HCT116 (cell line): ENCODE measurements around the gene CUX1. TPM values are rescaled to one million over a fixed set of nuclear protein-coding genes. Genes with fewer than 3 reads are reported as not detected.

Experiments
- ATAC-seq: fragments of 200-7000 bp; cut with Tn5 transposase; 2 replicates; pipeline ENCODE4 v1.9.1; 2020; ENCODE audit warnings: mild to moderate bottlenecking, moderate library complexity
- BruUV-seq: library from RNA; stranded (reverse); fragments of 400-500 nt; replicated peaks from 2 replicates; lab custom pipeline; 2021; lab: Mats Ljungman, UMichigan
- CTCF ChIA-PET: fragments of 300-600 bp; sonication (Branson Sonifier 250); formaldehyde crosslinking; loops from one replicate; lab custom pipeline; 2021; ENCODE audit warnings: antibody characterized with exemption; lab: Charles Lee
- POLR2A ChIA-PET: fragments of 300-600, 350-600 bp; sonication (Branson Sonifier 250); formaldehyde crosslinking; loops from one replicate; lab custom pipeline; 2021; ENCODE audit warnings: antibody characterized with exemption; lab: Charles Lee
- RAD21 ChIA-PET, 2 experiments: fragments of 300-600 bp; sonication (Branson Sonifier 250); formaldehyde crosslinking; loops; one replicate each; lab custom pipeline; 2023; ENCODE audit warnings: low total read pairs in 2 of 2; ENCODE audit not compliant: uncharacterized antibody in 2 of 2, unreplicated experiment in 2 of 2, low non-redundant PET in 1 of 2; lab: Charles Lee
- DNase-seq: peaks from one replicate; pipeline ENCODE4 v3.0.0-alpha.2; 2010; ENCODE audit warnings: low read depth, low spot score
- H2AFZ ChIP-seq: fragments of 200-600 bp; shearing (Covaris generic), sonication (generic); 2 replicates; pipeline ENCODE4 v1.6.1; 2017; ENCODE audit warnings: low read depth, mixed run types, mixed read lengths, antibody characterized with exemption, low read length; ENCODE audit not compliant: poor library complexity, severe bottlenecking
- H3K27ac ChIP-seq: 2 replicates; pipeline ENCODE4 v1.5.1; 2012; ENCODE audit warnings: low read depth, low read length
- H3K27me3 ChIP-seq: fragments of 200-600 bp; sonication (generic); 2 replicates; pipeline ENCODE4 v1.6.1; 2016; ENCODE audit warnings: mixed run types, low read length, mixed read lengths; ENCODE audit not compliant: insufficient read depth
- H3K36me3 ChIP-seq, 2 experiments: fragments of 200-500 bp in 1 of 2; fragments of 200-600 bp in 1 of 2; sonication (Bioruptor generic) in 1 of 2; sonication (generic) in 1 of 2; 2 replicates each; pipeline versions ENCODE4 v1.5.1 to v1.6.1; 2014 to 2016; ENCODE audit warnings: low read length in 2 of 2, inconsistent platforms in 1 of 2, mixed read lengths in 1 of 2, mixed run types in 1 of 2; ENCODE audit not compliant: insufficient read depth in 2 of 2, control insufficient read depth in 1 of 2
- H3K4me1 ChIP-seq, 2 experiments: fragments of 200-600 bp in 1 of 2; sonication (generic) in 1 of 2; 2 replicates each; pipeline versions ENCODE4 v1.5.1 to v1.6.1; 2012 to 2017; ENCODE audit warnings: low read length in 2 of 2, inconsistent platforms in 1 of 2, mild to moderate bottlenecking in 1 of 2, mixed read lengths in 1 of 2, mixed run types in 1 of 2, moderate library complexity in 1 of 2; ENCODE audit not compliant: insufficient read depth in 2 of 2, control insufficient read depth in 1 of 2
- H3K4me2 ChIP-seq: fragments of 200-600 bp; sonication (generic); 2 replicates; pipeline ENCODE4 v1.6.1; 2017; ENCODE audit warnings: mixed run types, low read length, mixed read lengths
- H3K4me3 ChIP-seq, 2 experiments: fragments of 200-600 bp in 1 of 2; sonication (generic) in 1 of 2; replicated peaks in 1 of 2; 2 replicates each; pipeline ENCODE4 v1.5.1; 2011 to 2016; ENCODE audit warnings: low read length in 2 of 2, control low read depth in 1 of 2, low read depth in 1 of 2, mild to moderate bottlenecking in 1 of 2, mixed read lengths in 1 of 2, mixed run types in 1 of 2
- H3K79me2 ChIP-seq: fragments of 200-600 bp; sonication (generic); 2 replicates; pipeline ENCODE4 v1.6.1; 2017; ENCODE audit warnings: mild to moderate bottlenecking, mixed run types, low read length, moderate library complexity, mixed read lengths; ENCODE audit not compliant: insufficient read depth
- H3K9ac ChIP-seq: fragments of 200-600 bp; sonication (generic); 2 replicates; pipeline ENCODE4 v1.6.1; 2016; ENCODE audit warnings: low read length, mixed read lengths
- H3K9me2 ChIP-seq: fragments of 200-600 bp; sonication (generic), shearing (Covaris generic); 2 replicates; pipeline ENCODE4 v1.6.1; 2017; ENCODE audit warnings: mixed run types, mild to moderate bottlenecking, moderate library complexity; ENCODE audit not compliant: insufficient read depth
- H3K9me3 ChIP-seq, 2 experiments: fragments of 200-500 bp in 1 of 2; fragments of 200-600 bp in 1 of 2; sonication (Bioruptor generic) in 1 of 2; sonication (generic) in 1 of 2; 2 replicates each; pipeline ENCODE4 v1.6.1; 2014 to 2017; ENCODE audit warnings: low read length in 2 of 2, mixed read lengths in 2 of 2, inconsistent platforms in 1 of 2, low read depth in 1 of 2, mild to moderate bottlenecking in 1 of 2, mixed run types in 1 of 2, moderate library complexity in 1 of 2; ENCODE audit not compliant: control insufficient read depth in 1 of 2, insufficient read depth in 1 of 2
- H4K20me1 ChIP-seq: fragments of 200-600 bp; sonication (generic), shearing (Covaris generic); 2 replicates; pipeline ENCODE4 v1.6.1; 2017; ENCODE audit warnings: mixed run types, mild to moderate bottlenecking, moderate library complexity; ENCODE audit not compliant: insufficient read depth
- MAX ChIP-seq: IDR thresholded peaks from 2 replicates; pipeline ENCODE4 v1.6.1; 2012
- POLR2A ChIP-seq: IDR thresholded peaks from 2 replicates; pipeline ENCODE4 v1.7.0; 2011; ENCODE audit warnings: borderline replicate concordance; ENCODE audit not compliant: insufficient read depth, insufficient read length; ENCODE audit errors: extremely low read depth
- RAD21 ChIP-seq: IDR thresholded peaks from 2 replicates; pipeline ENCODE4 v1.6.1; 2012; ENCODE audit warnings: low read depth, mild to moderate bottlenecking
- SRF ChIP-seq: IDR thresholded peaks from 2 replicates; pipeline ENCODE4 v1.6.1; 2012; ENCODE audit warnings: low read depth
- TCF7L2 ChIP-seq: IDR thresholded peaks from 2 replicates; pipeline ENCODE4 v1.7.0; 2011; ENCODE audit warnings: borderline replicate concordance, inconsistent platforms; ENCODE audit not compliant: insufficient read depth, insufficient read length; ENCODE audit errors: extremely low read depth
- ZFX ChIP-seq: fragments of 450-650 bp; IDR thresholded peaks from 2 replicates; pipeline ENCODE4 v1.6.1; 2017
- intact Hi-C: fragments of 100-400 bp; cut with micrococcal nuclease; formaldehyde crosslinking; loops from 2 replicates; pipeline ENCODE4 v1.10.0; 2022
- total RNA-seq: library from RNA; stranded (reverse); gene quantifications from one replicate; pipeline ENCODE4 v1.2.1, GENCODE V29; 2021; ENCODE audit not compliant: unreplicated experiment

Gene CUX1
- total RNA-seq, 1 experiment from 2014 or later = 68.9 TPM

GRCh38 chr7:102044984-102045673 is 227.7 kb downstream of the CUX1 start:
- peak; percentile 7 for DNase-seq
- Histone ChIP-seq H3K27me3 (no peaks in the 10 kb centered on the region), H3K79me2 (peaks cover 6% of the 10 kb centered on the region; the same call in 1 of the 2 replicates), H3K9ac (peak overlapping the region; percentile 44), H3K4me3 (peak overlapping the region in 1 of 2 experiments; percentile 40; a peak in 2 of 4 replicates), H2AFZ (no peak overlapping the region), H3K9me3 (no peaks in the 10 kb centered on the region), H3K4me2 (peak overlapping the region; percentile 64)
- intact Hi-C loops = no loop called here
- BruUV-seq = no TSS peak
- ATAC-seq = peak; percentile 59
- CTCF ChIA-PET = no interaction called here
- TF ChIP-seq RAD21 = peak; percentile 9; the same call in 1 of the 2 replicates
- TF ChIP-seq POLR2A = no peak
- TF ChIP-seq, all 23 proteins: peak for 1
- Histone ChIP-seq H3K27ac (peak overlapping the region; percentile 42; the same call in 1 of the 2 replicates), H4K20me1 (no peaks in the 10 kb centered on the region), H3K36me3 (no peaks in the 10 kb centered on the region), H3K4me1 (peaks cover 52 to 70% of the 10 kb centered on the region in 2 experiments), H3K9me2 (no peaks in the 10 kb centered on the region)
- RAD21 ChIA-PET = no interaction called here
- POLR2A ChIA-PET = no interaction called here

GRCh38 chr7:102045681-102046372 is 228.4 kb downstream of the CUX1 start:
- ATAC-seq (no peak), DNase-seq (no peak)
- Histone ChIP-seq H3K9ac (0 out of 2 replicates have a peak overlapping the region, but pooled peaks have one; percentile 44), H3K9me2 (no peaks in the 10 kb centered on the region), H3K4me3 (peak overlapping the region in 1 of 2 experiments; percentile 40; a peak in 2 of 4 replicates), H3K4me2 (peak overlapping the region; percentile 64), H2AFZ (no peak overlapping the region), H3K36me3 (no peaks in the 10 kb centered on the region), H3K27me3 (no peaks in the 10 kb centered on the region), H3K4me1 (peaks cover 48 to 65% of the 10 kb centered on the region in 2 experiments), H4K20me1 (no peaks in the 10 kb centered on the region), H3K9me3 (no peaks in the 10 kb centered on the region), H3K79me2 (peaks cover 6% of the 10 kb centered on the region; the same call in 1 of the 2 replicates), H3K27ac (no peak overlapping the region)
- POLR2A ChIA-PET = no interaction called here
- CTCF ChIA-PET = no interaction called here
- RAD21 ChIA-PET = interaction anchor here in 1 of 2 experiments (0.7 kb wide), 1 partner anchor 80 kb away, joined by 3 read pairs; no protein-coding TSS in a partner anchor
- TF ChIP-seq SRF (no peak), TCF7L2 (no peak), ZFX (no peak), MAX (no peak)
- BruUV-seq = no TSS peak
- intact Hi-C loops = no loop called here
